Hematopoietic multipotent progenitor cell (in vitro differentiated cells): Measurements from ENCODE around the gene APC2. TPM values are rescaled to one million over a fixed set of nuclear protein-coding genes. Genes with fewer than 3 reads are reported as not detected.
"Not testable (repeated sequence)": the region's sequence is repeated elsewhere in the genome, so short reads cannot be mapped to it uniquely, and the experiment has no call there.

Source experiments
- DNase-seq, 3 donors: peaks; one replicate each; pipeline ENCODE4 v3.0.0-alpha.2; 2011 to 2015; ENCODE audit warnings: low read depth in 2 of 3, low spot score in 2 of 3
- total RNA-seq: library from RNA; depleted of rRNA; stranded (reverse); fragments of >200 nt; gene quantifications from one replicate; pipeline ENCODE4 v1.2.3, GENCODE V29; 2012

The APC2 gene
- total RNA-seq, 1 donor = 0.27 TPM

DNA sequence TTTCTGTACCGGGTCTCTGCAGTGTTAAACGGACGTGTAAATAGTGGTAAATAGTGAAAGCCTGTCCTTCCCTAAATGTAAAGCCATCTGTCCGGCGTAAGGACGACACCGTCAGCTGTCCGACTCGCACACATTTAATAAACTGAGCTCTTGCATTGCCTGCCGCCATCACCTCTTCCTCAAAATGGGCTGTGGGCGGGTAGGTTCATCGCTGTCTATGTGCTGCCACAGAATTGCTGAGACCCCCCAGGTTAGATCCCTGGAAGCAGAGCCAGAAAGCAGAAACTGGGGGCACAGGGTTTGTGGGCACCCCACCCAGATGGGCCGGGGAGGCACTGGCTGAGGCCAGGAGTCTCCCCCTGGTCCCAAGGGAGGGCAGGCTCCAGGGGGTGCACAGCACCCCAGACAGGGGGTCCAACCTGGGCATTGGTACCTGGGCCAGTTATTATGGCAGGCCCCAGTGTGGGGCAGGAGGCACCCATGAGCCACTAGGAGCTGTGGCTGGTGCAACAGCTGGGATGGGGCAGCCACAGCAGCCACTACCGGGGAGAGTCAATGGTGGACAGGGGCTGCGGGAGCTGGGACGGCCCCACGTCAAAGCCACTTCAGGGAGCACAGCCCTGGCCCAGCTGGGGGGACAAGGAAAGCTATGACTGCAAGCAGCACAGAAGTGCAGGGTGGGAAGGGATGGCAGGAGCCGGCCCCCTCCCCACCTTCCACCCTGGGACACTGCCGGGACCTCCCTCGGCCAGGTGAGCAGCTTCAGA lies 23.3 kb downstream of the APC2 start:
- no peak for DNase-seq

DNA sequence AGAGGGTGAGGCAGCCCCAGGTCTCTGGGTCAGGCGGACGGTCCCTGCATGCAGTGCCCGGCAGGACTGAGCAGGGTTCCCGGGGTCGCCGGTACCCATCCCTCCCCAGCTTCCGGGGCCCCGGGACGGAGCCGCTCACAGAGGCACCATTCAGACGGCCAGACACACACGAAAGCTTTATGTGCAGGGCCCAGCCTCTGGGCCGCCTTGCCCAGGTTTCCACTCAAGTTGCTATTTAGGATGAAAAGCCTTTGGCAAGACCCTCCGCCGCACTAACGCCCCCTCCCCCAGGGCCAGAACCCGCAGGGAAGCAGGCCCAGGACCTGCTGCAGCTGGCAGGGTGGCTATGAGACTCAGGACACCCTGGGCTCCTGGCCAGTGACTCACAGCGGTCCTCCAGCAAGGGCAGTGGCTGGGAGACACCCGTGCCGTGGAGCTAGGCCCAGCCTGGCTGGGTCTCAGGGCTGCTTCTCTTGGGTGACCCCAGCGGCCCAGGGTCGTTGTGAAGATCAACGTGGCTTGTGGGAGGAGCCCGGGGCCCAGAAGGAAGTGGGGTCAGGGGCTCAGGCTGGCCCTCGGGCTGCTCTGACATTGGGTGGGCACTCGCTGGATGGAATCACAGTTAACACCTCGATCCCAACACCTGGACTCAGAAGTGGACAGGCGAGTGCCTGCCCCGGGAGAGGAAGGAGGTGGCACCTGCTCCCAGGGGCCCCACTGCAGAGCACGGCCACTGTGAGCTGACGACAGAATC lies 24.3 kb downstream of the APC2 start:
- no peak for DNase-seq

DNA sequence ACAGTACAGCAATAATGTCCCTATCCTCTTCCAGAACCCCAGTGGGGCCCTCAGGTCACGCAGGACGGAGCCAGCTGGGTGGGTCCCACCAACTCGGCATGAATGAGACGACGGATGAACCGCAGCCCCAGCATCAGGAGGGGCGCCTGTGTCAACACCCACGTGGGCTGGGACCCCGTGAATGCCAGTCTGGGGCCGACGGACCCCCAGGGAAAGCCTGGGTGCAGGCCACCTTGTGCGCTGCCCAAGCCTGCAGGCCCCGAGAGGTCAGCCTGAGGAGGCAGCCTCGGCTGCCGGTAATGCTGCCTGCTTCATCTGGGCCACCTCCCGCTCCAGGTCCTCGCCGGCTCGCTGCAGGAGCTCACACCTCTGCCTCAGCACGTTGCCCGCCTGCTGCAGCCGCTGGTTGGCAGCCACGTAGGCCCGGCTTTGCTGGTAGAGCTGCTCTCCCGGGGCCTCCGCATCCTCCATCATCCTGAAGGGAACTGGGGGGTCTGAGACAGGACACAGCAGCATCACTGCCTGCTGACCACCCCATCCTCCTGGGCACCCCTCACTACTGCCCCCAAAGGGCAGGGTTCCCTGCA lies 24.9 kb downstream of the APC2 start:
- no peak for DNase-seq

DNA sequence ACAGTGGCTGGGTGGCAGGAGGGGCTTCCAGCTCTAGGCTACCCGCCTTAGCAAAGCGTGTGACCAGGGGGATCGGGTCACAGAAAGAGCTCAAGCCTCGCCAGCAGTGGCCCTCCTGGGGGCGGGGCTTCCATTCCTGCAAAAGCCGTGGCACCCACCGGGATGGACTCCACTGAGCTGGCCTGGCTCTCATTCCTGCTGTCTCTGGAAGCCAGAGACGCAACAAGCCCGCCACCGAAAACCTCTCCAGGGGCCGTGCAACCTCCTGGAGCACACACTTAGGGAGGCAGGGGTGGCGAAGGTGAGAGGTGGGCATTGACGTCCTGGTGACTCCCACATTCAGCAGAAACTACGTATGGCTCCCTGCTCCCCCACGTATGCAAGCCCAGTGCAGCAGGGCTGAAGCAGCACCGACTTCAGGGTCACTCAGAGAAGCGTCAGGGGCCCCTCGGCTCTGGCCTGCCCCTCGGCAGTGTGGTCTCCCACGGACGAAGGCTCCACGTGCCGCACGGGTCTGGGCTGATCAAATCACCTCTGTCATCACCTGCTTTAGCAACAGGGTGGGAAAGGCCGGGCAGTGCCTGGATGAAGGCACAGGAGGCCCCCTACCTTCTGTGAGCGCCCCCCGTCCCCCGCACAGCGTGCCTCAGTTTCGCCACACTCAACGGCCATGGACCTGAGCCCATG lies 26.0 kb downstream of the APC2 start:
- no peak for DNase-seq

DNA sequence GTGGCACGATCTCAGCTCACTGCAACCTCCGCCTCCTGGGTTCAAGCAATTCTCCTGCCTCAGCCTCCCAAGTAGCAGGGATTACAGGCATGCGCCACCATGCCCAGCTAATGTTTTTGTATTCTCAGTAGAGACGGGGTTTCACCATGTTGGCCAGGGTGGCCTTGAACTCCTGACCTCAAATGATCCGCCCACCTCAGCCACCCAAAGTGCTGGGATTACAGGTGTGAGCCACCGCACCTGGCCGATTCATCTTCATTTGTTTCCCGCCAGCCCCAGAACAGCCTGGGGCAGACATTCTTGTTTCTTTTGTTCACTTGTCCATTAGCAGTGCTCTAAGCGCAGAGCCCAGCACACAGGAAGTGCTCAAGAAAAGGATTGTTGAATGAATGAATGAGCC lies 27.1 kb downstream of the APC2 start:
- DNase-seq = not testable (repeated sequence)

DNA sequence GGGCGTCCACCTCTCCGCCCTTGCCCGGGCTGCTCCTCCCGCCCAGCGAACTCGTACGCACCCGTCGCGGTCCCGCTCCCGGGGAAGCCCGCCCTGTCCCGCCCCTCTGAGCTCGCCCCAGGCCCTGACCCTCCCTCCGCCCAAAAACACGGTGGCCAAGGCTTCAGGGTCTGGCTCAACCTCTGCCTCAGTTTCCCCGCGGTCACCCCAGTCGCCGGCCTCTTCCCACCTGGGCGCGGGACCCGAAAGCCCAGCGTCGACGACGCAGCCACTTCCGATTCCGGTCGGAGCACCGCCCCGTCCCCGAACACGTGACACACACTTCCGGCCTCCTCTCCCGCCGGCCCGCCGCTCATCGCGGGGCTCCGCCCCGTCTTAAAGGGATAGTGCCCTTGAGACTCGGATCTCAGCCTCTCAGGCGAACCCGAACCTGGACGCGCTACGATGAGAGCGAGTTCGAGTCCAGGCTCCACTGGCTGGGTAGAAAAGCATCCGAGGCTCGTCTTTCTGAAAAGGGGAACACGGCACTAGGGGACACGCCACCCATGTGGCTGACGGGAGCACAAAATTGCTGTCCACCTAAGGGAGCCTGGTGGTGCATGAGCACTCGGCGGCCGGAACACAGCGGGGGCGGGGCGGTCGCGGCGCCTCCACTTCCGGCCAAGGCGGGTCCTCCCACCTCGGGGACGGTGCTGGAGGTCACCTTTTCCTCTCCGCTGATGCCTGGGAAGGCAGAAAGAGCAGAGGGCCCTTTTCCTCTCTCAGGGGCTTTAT lies 29.2 kb downstream of the APC2 start, which contains the start of gene C19orf25:
Gene C19orf25, minus strand, starts transcription at position 282 of the 774 bp plus-strand sequence. CDS start 312 bp downstream, outside the sequence.
- peak; percentile 79 to 95 (median 91) for DNase-seq

DNA sequence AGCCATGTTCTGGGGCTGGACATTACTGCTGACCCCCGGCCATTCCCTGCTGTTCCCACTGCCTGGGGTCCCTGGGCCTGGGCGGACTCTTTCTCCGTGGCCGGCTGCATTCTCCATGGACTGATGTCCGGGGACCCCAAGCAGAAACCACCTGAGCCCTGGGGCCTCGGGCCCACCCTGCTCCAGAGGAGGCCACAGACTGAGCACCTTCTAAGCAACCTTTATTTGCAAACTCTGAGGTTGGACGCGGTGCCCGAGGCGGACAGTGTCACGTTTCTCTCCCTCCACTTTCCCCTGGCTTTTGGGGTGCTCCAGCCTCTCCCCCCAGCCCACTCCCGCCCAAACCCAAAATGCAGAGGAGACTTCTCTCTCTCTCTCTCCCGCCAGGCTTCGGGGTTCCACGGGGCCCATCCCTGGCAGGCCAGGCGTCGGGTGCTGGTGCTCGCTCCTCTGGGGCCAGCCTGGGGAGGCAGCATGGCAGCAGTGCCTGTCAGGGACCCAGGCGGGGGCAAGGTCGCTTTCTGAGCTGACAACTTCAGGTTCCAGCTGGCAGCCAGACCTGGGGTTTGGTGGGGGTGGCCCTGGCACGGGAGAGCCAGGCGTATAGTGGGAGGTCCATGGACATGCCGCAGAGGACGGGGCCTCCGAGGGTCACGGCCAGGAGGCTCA lies 31.4 kb downstream of the APC2 start:
- DNase-seq = no peak

DNA sequence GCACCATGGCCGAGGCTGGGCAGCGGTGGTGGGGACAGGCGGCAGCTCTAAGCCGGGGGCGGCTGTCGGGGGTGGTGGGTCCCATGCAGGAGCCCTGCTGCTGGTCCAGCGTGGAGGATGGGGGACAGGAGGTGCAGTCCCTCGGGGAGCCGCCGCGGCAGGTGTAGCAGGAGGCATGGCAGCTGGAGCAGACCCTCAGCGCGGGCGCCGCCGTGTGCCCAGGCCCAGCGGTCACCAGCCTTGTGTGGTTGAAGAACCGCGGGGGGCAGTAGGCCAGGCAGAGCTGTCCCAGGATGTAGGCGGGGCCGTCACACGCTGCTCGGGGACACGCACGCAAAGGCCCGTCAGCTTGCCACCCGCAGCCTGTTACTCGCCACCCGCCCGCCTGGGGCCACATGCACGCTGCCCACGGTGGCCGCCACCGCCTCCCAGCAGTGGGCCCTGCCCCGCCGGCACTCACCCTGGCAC lies 32.0 kb downstream of the APC2 start:
- DNase-seq = no peak

DNA sequence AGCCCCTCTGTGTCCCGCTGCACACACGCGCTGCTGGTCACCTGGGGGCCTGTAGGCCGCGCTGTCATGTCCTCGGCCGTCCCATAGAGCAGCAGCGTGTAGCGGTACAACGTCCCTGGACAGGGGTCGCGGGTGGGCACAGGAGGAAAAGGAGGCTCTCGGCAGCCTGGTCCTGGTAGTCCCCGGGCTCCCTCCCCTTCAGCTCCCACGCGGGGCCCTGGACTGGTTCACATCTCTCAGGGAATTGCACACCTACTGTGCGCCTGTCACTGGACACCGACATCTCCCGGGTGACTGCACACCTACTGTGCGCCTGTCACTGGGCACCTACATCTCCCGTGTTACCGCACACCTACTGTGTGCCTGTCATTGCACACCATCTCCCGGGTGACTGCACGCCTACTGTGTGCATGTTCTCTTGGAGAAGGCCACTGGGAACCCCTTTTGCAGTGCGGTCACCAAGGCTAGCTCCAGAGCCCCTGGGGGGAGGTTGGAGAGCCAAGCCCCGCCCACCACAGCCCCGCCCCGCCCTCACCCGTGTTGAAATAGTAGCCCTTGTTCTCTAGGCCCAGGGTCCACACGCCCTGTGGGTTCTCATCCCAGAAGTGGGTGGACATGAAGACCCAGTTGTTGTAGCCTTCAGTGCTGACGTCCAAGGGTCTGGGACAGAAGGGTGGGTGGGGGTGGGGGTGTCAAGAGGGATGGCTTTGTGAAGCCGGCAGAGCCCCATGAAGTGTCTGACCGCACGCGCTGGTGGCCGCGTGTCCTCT lies 32.6 kb downstream of the APC2 start:
- DNase-seq = no peak

DNA sequence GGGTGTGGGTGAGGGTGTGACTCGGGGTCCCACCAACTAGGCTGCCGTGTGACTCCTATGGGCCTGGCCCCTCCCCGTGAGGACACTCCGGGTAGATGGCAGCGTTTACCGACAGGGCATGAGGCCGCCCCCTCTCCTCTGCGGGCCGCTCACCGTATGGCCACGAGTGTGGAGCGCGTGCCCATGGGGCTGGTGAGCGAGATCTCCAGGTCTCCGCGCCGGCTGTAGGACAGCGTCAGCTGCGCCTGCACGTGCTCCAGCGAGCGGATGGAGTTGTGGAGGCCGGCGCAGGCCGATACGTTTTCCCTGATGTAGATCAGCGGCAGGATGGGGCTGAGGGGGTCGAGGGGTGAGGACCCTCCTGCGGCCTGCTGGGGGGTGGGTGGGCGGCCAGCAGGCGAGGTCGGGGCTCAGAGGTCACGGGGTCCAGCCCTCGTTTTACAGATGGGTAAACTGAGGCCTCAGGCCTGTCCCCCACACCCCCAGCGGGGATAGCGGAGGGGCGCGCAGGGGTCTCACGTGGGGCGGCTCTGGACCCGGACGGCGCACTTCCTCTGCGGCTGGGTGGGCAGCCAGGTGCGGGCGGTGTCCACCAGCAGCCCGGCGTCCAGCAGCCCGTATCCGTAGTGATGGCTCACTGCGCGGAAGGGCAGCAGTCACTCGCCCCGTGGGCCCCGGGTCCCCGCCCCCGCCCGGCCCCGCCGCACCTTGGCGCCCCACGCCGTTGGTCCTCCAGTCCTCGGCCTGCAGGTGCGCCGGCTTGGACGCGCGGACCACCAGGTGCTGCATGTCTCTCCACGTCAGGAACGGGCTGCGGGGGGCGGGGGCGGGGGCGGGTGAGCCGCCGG lies 33.4 kb downstream of the APC2 start:
- DNase-seq = no peak

DNA sequence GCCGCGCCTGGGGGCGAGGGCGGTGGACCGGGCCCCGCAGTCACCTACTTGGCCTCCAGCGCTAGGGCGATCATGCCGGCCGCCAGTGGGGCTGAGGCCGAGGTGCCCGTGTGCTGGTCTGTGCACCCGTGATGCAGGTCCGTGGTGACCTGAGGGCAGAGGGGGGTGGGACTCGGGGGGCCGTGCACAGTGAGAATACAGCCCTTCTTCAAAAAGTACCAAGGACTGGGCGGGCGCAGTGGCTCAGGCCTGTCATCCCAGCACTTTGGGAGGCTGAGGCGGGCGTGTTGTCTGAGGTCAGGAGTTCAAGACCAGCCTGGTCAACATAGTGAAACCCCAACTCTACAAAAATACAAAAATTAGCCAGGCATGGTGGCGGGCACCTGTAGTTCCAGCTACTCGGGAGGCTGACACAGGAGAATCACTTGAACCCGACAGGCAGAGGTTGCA lies 34.1 kb downstream of the APC2 start:
- DNase-seq = no peak

DNA sequence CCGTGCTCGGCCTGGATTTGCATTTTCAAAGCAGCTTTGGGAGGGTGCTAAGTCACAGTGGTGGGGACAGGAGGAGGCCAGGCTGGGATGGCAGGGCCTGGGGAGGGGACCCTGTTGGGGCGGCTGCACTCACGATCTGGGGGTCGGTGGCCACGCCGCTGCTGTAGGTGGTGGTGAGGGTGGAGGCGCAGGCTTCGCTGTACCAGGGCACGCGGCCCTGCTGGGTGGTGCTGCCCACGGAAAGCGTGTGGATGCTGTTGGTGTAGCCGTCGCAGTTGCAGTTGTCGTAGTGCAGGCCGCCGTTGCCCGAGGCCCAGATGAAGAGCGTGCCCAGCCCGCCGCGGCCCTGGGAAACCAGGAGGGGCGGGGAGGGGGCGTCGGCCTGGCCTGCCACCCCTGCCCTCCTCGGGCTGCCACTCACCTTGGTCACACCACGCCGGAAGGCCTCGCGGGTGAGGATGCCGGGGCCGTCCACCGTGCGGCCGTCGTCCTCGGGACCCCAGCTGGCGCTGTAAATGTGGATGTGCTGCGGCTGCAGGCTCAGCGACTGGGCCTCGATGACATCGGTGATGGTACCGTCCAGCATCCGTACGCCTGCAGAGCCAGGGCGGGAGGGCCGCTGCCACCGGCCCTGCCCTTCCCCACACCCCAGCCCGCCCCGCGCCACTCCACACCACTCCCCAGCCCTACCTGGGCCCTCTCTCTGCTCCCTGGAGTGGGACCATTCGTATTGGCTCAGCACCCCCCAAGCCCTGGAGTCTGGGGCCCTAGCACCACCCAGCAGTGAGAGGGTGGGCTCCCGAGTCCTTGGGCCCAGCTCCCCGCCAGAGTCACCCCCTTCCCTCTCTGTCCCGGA lies 37.0 kb downstream of the APC2 start:
- no peak for DNase-seq

DNA sequence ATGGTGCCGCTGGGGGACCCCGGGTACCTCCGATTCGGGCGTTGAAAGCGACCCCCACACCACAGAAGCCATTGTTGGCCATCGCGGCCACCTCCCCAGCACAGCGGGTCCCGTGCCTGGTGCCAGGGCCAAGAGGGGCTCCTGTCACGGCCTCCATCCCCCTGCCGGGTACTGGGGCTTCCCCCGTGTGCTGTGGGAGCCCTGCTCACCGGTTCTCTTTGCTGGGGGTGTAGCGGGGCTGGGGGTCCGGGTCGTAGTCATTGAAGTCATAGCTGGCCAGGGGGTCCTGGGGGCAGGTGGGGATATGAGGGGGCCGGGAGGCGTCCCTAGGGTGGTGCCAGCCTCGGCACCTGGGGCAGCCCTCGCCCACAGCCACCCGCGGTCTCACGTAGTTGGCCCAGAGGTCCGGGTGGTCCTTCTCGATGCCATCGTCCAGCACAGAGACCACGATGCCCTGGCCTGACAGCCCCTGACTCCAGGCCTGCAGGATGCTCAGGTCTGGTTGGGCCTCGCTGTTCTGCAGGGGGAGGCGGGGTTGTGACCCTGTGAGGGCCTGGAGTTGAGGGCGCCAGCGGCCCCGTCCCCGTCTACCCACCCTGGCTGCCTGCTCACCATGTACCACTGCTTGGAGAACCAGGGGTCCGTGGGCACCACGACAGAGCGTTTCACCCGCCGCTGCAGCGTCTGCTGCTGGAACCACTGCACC lies 37.8 kb downstream of the APC2 start:
- no peak for DNase-seq

DNA sequence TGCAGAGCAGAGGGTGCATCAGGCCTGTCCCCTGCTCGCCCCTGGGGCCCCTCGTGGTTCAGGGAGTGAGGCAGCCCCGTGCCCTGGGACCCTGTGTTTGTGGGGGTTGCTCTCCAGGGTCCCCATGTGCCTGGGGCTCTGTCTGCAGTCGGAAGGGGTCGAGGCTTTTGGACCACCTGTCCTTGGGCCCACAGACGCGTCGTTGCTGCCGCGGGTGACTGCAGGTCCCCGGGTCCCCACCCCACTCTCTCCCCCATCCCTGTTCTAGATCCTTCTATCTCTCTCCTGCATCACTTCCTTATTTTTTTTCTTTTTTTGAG lies 38.3 kb downstream of the APC2 start:
- no peak for DNase-seq

DNA sequence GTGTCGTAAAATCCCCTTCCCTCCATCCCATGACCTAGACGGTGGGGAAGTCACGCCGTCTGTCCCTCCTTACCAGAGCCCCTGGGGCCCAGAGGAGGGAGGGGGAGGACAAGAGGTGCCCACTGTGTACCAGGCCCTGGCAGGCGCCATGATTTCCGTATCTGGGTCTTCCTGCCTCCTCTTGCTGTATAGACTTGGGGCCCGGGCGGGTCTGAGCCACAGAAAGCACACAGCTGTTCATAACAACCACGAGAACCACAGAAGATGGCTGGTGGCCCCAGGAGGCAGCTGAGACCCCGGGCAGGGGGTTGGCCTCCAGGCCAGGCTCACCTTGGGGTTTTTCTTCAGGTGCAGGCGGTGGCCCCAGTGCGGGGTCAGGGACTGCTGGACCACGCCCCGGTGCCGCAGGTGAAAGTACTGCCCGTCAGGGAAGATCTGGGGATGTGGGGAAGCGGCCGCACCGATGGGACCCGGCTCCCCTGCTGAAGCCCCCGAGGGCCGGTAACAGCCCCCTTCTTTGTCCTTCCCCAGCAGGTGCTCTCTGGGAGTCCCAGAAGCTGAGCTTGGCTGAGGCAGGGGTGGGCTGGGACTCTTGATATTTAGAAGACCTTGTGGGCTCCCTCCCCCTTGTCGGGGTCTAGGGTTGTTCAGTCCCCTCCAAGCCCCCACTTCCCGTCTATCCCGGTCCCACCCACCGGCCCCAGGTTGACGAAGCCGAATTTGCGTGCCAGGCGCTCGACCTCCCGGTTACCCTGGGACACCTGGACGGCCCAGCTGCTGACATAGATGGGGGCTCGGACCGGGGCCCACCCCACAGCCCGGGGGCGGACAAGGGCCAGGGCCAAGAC lies 39.8 kb downstream of the APC2 start:
- DNase-seq = peak in 1 of 3 donors; percentile 74
